ENCODE data around the gene MYRFL. TPM values are rescaled to one million over a fixed set of nuclear protein-coding genes. Genes with fewer than 3 reads are reported as not detected.

Gene MYRFL
- total RNA-seq, 1 donor from 2014 or later, result not detected

DNA sequence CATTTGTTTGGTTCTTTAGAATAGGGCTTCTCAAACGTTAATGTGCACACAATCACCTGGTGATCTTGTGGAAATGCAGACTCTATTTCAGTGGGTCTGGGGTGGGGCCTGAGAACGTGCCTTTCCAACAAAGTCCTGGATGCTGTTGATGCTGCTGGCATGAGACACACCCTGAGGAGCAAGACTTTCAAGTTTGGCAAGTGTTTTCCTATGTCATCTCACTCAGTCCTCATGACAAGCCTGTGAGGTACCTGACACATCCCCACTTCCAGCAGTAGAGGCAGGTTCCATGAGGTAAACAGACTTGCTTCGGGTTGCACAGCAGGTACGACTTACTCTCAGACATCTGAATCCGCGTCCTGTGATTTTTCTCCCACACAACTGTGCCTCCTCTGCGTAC, 147.1 kb downstream of the MYRFL start:
- intact Hi-C loops (cut with DNase I), result loop anchor here (5.0 kb wide), 1 partner anchor 1555 kb away; no protein-coding TSS in a partner anchor
- Histone ChIP-seq H3K36me3 (no peaks in the 10 kb centered on the region), H3K27me3 (no peaks in the 10 kb centered on the region), H3K27ac (peak overlapping the region; percentile 27), H3K4me1 (peaks cover 6% of the 10 kb centered on the region), H3K4me3 (no peak overlapping the region), H3K9me3 (no peaks in the 10 kb centered on the region)
- DNase-seq (ENCODE audit: extremely low spot score in 2 of 2), result no peak
- TF ChIP-seq POLR2AphosphoS5 (IDR thresholded peaks at IDR 0.05; ENCODE audit: insufficient read depth in 1 of 2, low read depth in 1 of 2) (peak in 1 of 2 donors; percentile 44), POLR2A (IDR thresholded peaks at IDR 0.05) (no peak), CTCF (IDR thresholded peaks at IDR 0.05) (no peak)

- H3K36me3 ChIP-seq, result no peaks in the 10 kb centered on the region
- no peaks in the 10 kb centered on the region for H3K4me1 ChIP-seq
- no peaks in the 10 kb centered on the region for H3K9me3 ChIP-seq
- no peak for DNase-seq (ENCODE audit: extremely low spot score in 2 of 2)
- TF ChIP-seq POLR2AphosphoS5 (IDR thresholded peaks at IDR 0.05; ENCODE audit: insufficient read depth in 1 of 2, low read depth in 1 of 2) (no peak), POLR2A (IDR thresholded peaks at IDR 0.05) (no peak), CTCF (IDR thresholded peaks at IDR 0.05) (no peak)
- no peaks in the 10 kb centered on the region for H3K27me3 ChIP-seq
- no peak overlapping the region for H3K4me3 ChIP-seq
- intact Hi-C loops (cut with DNase I), result no loop called here
- H3K27ac ChIP-seq, result no peak overlapping the region
These were observed 153.0 kb downstream of the MYRFL start for GRCh38 chr12:69978020-69978419.

DNA sequence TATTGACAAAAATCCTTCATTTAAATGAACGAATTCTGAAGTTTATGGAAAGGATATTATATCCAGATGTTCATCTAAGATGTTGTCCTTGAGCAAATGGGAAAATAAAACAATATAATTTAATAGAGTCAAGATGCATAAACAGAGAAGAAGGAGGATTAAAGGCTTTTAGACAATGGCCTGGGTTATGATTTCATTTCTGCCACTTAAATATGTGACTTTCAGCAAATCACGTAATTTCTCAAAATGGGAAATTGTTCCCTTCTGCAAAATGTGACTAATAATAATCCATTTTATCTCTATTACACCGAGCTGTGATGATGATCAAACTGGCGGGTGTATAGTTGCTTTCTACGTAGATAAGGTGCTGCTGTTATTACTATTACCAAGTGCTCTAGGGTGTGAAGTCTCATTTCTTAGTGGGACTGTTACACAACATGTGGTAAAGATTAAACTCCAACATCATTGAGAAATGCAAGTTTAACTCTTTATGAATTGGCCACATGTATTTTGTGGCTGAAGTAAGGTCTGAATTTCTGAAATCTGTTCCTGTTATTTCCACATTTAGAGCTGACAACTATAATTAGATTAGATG, 157.0 kb downstream of the MYRFL start:
- H3K9me3 ChIP-seq, result no peaks in the 10 kb centered on the region
- H3K4me1 ChIP-seq, result no peaks in the 10 kb centered on the region
- intact Hi-C loops (cut with DNase I), result no loop called here
- H3K4me3 ChIP-seq, result no peak overlapping the region
- H3K27ac ChIP-seq, result no peak overlapping the region
- no peak for DNase-seq (ENCODE audit: extremely low spot score in 2 of 2)
- TF ChIP-seq POLR2A (IDR thresholded peaks at IDR 0.05), result no peak
- no peaks in the 10 kb centered on the region for H3K27me3 ChIP-seq
- H3K36me3 ChIP-seq, result no peaks in the 10 kb centered on the region

DNA sequence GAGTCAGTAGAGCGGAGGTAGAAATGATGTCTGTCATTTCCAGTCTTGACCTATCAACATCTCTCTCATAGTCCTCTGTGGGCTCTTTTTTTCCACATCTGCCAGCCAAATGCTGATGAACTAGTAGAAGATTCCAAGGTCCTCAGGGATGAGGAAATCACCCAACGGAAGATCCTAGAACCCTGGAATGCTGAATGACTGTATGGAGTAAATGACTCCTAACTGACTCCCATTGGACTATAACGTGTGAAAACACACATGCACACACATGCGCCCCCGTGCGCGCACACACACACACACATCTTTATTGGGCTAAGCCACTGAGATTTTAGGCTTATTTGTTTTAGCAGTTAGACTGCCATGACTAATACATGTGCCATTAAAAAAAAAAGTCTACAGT, 159.2 kb downstream of the MYRFL start:
- no peak for DNase-seq (ENCODE audit: extremely low spot score in 2 of 2)
- Histone ChIP-seq H3K4me1 (peaks cover 12% of the 10 kb centered on the region), H3K36me3 (no peaks in the 10 kb centered on the region), H3K27ac (no peak overlapping the region), H3K4me3 (no peak overlapping the region), H3K27me3 (no peaks in the 10 kb centered on the region), H3K9me3 (no peaks in the 10 kb centered on the region)
- TF ChIP-seq POLR2AphosphoS5 (IDR thresholded peaks at IDR 0.05; ENCODE audit: insufficient read depth in 1 of 2, low read depth in 1 of 2), result no peak
- no peak for TF ChIP-seq POLR2A (IDR thresholded peaks at IDR 0.05)
- no peak for TF ChIP-seq CTCF (IDR thresholded peaks at IDR 0.05)
- intact Hi-C loops (cut with DNase I), result no loop called here

DNA sequence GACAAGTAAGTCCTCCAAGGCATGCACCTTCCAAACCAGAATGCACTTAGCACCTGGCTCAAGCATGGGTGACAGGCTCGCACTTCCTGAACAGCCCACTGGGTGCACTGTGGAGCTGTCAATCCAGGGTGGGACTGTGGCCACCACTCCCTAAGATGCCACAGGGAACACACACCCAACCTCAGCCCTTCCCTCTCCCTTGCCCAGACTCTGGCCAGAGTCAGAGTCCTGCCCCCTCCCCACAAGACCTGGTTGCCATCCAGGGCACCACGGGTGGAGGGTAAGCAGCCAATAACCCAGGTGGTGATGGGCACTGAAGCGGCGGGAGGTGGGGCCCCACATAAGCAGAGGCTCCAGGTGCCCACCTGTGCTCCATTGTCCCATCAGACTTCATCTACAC, 160.6 kb downstream of the MYRFL start:
- TF ChIP-seq POLR2AphosphoS5 (IDR thresholded peaks at IDR 0.05; ENCODE audit: insufficient read depth in 1 of 2, low read depth in 1 of 2), result no peak
- no peak for TF ChIP-seq CTCF (IDR thresholded peaks at IDR 0.05)
- TF ChIP-seq POLR2A (IDR thresholded peaks at IDR 0.05), result no peak
- H3K4me1 ChIP-seq, result peaks cover 15% of the 10 kb centered on the region
- DNase-seq (ENCODE audit: extremely low spot score in 2 of 2), result no peak
- H3K36me3 ChIP-seq, result no peaks in the 10 kb centered on the region
- H3K27me3 ChIP-seq, result no peaks in the 10 kb centered on the region
- intact Hi-C loops (cut with DNase I), result no loop called here
- H3K27ac ChIP-seq, result no peak overlapping the region
- no peaks in the 10 kb centered on the region for H3K9me3 ChIP-seq
- no peak overlapping the region for H3K4me3 ChIP-seq

Data from vagina (tissue), 2 donors.